ENCODE data around the gene GP9.

GP9 gene

DNA sequence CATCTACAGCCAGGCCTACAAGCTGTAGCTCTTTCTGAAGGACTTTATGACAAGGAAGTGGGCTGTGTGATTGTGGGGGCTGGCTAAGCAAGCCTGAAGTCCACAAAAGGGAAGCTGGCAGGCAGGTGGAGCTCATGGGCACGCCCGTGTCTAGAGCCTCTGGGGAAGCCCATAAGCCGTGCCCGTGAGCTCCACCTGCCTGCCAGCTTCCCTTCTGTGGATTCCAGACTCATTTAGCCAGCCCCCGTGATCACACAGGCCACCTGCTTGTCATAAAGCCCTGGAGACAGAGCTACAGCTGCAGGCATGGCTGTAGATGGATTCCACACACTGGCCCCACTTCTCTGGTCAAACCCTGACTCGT lies 44.2 kb upstream of the GP9 start:
- TF ChIP-seq MYC (IDR thresholded peaks at IDR 0.05; ENCODE audit: low read depth, low read length) (no peak), POLR2A (IDR thresholded peaks at IDR 0.05; ENCODE audit: extremely low read depth, insufficient read length) (no peak), MAX (IDR thresholded peaks at IDR 0.05; ENCODE audit: low read depth, low read length) (0 out of 2 replicates have a peak, but pooled peaks have one; percentile 34)
- TF ChIP-seq, protein P1, sequence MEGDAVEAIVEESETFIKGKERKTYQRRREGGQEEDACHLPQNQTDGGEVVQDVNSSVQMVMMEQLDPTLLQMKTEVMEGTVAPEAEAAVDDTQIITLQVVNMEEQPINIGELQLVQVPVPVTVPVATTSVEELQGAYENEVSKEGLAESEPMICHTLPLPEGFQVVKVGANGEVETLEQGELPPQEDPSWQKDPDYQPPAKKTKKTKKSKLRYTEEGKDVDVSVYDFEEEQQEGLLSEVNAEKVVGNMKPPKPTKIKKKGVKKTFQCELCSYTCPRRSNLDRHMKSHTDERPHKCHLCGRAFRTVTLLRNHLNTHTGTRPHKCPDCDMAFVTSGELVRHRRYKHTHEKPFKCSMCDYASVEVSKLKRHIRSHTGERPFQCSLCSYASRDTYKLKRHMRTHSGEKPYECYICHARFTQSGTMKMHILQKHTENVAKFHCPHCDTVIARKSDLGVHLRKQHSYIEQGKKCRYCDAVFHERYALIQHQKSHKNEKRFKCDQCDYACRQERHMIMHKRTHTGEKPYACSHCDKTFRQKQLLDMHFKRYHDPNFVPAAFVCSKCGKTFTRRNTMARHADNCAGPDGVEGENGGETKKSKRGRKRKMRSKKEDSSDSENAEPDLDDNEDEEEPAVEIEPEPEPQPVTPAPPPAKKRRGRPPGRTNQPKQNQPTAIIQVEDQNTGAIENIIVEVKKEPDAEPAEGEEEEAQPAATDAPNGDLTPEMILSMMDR (IDR thresholded peaks at IDR 0.05; ENCODE audit: low read depth, low read length): peak; percentile 18

GRCh38 chr3:129016720-129017483 lies 43.7 kb upstream of the GP9 start:
- H3K4me3 ChIP-seq (ENCODE audit: low read depth, low read length): no peak overlapping the region
- TF ChIP-seq, protein P1 (IDR thresholded peaks at IDR 0.05; ENCODE audit: low read depth, low read length): no peak
- no peak for TF ChIP-seq MYC (IDR thresholded peaks at IDR 0.05; ENCODE audit: low read depth, low read length)
- no peak for TF ChIP-seq MAX (IDR thresholded peaks at IDR 0.05; ENCODE audit: low read depth, low read length)
- no peak for TF ChIP-seq POLR2A (IDR thresholded peaks at IDR 0.05; ENCODE audit: extremely low read depth, insufficient read length)
- peak; percentile 37 for DNase-seq (ENCODE audit: low read depth)

More for the DNA sequence above, 44.2 kb upstream of the GP9 start:
- H3K4me3 ChIP-seq (ENCODE audit: low read depth, low read length): no peak overlapping the region
- peak; percentile 78 for DNase-seq (ENCODE audit: low read depth)

DNA sequence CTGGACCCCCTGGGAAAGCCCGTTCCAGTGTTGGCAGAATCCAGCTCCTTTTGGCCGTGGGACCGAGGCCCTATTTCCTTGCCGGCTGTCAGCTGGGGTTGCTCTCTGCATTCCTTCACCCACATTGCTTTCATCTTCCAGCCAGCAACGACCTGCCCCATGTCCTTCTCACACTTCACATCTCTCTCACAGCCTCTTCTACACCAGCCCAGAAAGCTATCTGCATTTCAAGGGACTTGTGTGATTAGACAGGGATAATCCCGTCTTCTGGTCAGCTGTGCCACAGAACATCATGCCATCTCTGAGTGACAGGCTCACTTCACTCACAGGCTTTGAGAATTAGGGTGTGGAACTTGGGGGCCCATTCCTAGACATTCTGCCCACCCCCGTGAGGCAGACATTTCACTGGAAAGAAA lies 43.1 kb upstream of the GP9 start:
- no peak for TF ChIP-seq MYC (IDR thresholded peaks at IDR 0.05; ENCODE audit: low read depth, low read length)
- TF ChIP-seq POLR2A (IDR thresholded peaks at IDR 0.05; ENCODE audit: extremely low read depth, insufficient read length): no peak
- TF ChIP-seq, protein P1 (IDR thresholded peaks at IDR 0.05; ENCODE audit: low read depth, low read length): no peak
- no peak for TF ChIP-seq MAX (IDR thresholded peaks at IDR 0.05; ENCODE audit: low read depth, low read length)
- no peak overlapping the region for H3K4me3 ChIP-seq (ENCODE audit: low read depth, low read length)
- no peak for DNase-seq (ENCODE audit: low read depth)

- no peak for DNase-seq (ENCODE audit: low read depth)
- TF ChIP-seq MYC (IDR thresholded peaks at IDR 0.05; ENCODE audit: low read depth, low read length): no peak
- TF ChIP-seq POLR2A (IDR thresholded peaks at IDR 0.05; ENCODE audit: extremely low read depth, insufficient read length): no peak
- no peak for TF ChIP-seq MAX (IDR thresholded peaks at IDR 0.05; ENCODE audit: low read depth, low read length)
- TF ChIP-seq, protein P1 (IDR thresholded peaks at IDR 0.05; ENCODE audit: low read depth, low read length): no peak
- H3K4me3 ChIP-seq (ENCODE audit: low read depth, low read length): no peak overlapping the region
Measured at GRCh38 chr3:129018271-129018670, 42.3 kb upstream of the GP9 start.

DNA sequence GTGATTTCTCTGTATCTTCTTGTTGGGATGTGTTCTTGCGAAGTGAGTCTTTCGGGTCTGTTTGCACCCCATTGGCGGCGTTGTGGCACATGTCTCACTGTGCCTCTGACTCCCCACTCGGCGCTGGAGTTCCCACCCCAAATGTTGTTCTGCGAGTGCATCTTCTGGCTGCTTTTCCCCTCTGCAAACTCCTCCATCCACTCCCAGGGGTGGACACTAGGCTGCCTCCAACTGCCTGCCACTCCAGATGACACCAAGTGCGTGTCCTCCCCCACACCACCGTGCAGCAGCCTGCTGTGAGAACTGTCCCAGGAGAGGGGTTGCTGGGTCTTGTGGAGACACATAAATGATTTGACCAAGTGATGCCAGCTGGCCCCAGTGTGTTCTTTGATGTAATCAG lies 41.8 kb upstream of the GP9 start:
- DNase-seq (ENCODE audit: low read depth): peak; percentile 82
- no peak; the same call in 1 of the 2 replicates for TF ChIP-seq MAX (IDR thresholded peaks at IDR 0.05; ENCODE audit: low read depth, low read length)
- no peak for TF ChIP-seq POLR2A (IDR thresholded peaks at IDR 0.05; ENCODE audit: extremely low read depth, insufficient read length)
- TF ChIP-seq, protein P1 (IDR thresholded peaks at IDR 0.05; ENCODE audit: low read depth, low read length): no peak
- TF ChIP-seq MYC (IDR thresholded peaks at IDR 0.05; ENCODE audit: low read depth, low read length): no peak
- no peak overlapping the region for H3K4me3 ChIP-seq (ENCODE audit: low read depth, low read length)
